Keratinocyte (primary cell): Measurements from ENCODE around the gene NRXN2.

Source experiments
- CTCF ChIP-seq, 3 experiments: IDR thresholded peaks in 1 of 3; conservative IDR thresholded peaks in 1 of 3; optimal IDR thresholded peaks in 1 of 3; 2 replicates in 2 of 3; 3 replicates in 1 of 3; pipeline versions ENCODE3 to v1.5.1; 2011; ENCODE audit warnings: low read length in 3 of 3, mild to moderate bottlenecking in 3 of 3, moderate library complexity in 2 of 3, control low read depth in 1 of 3, inconsistent platforms in 1 of 3; ENCODE audit not compliant: insufficient read depth in 2 of 3; ENCODE audit errors: extremely low read depth in 1 of 3
- EZH2 ChIP-seq: IDR thresholded peaks from one replicate; pipeline ENCODE4 v1.6.1; 2012; ENCODE audit warnings: inconsistent platforms, mild to moderate bottlenecking, low read length, moderate library complexity

- TF ChIP-seq CTCF (optimal IDR thresholded peaks at IDR 0.05 in 1 of 3, IDR thresholded peaks at IDR 0.05 in 1 of 3, conservative IDR thresholded peaks at IDR 0.05 in 1 of 3; ENCODE audit: extremely low read depth in 1 of 3, insufficient read depth in 2 of 3, low read length in 3 of 3) (no peak), EZH2 (no peak)
Measured at GRCh38 chr11:64632654-64633053, 90.3 kb downstream of the NRXN2 start.
